NCI-H526 treated with DMSO at 0.1 percent for 48 hours (cell line): ENCODE measurements around the gene ZCCHC24.

Source experiments
- DNase-seq: peaks from one replicate; lab custom pipeline; 2025; lab: John Stamatoyannopoulos, UW

ZCCHC24 gene

GRCh38 chr10:79410315-79411094 is 34.9 kb downstream of the ZCCHC24 start:
- no peak for DNase-seq

- no peak for DNase-seq
These were observed 35.7 kb downstream of the ZCCHC24 start for GRCh38 chr10:79409726-79410085.

- DNase-seq, result no peak
These were observed 36.2 kb downstream of the ZCCHC24 start for GRCh38 chr10:79409038-79409725.

GRCh38 chr10:79407811-79408795 is 37.3 kb downstream of the ZCCHC24 start:
- DNase-seq, result no peak

GRCh38 chr10:79407423-79407796 is 38.0 kb downstream of the ZCCHC24 start:
- no peak for DNase-seq

- DNase-seq, result peak; percentile 29
These were observed 38.6 kb downstream of the ZCCHC24 start for GRCh38 chr10:79406683-79407422.

- DNase-seq, result no peak
These were observed 39.4 kb downstream of the ZCCHC24 start for GRCh38 chr10:79405995-79406515.

- no peak for DNase-seq
These were observed 40.0 kb downstream of the ZCCHC24 start for GRCh38 chr10:79405221-79405994.

GRCh38 chr10:79404690-79405131 is 40.7 kb downstream of the ZCCHC24 start:
- DNase-seq, result no peak

- no peak for DNase-seq
These were observed 41.2 kb downstream of the ZCCHC24 start for GRCh38 chr10:79404231-79404609.

- no peak for DNase-seq
These were observed 41.8 kb downstream of the ZCCHC24 start for GRCh38 chr10:79403441-79404230.

GRCh38 chr10:79402951-79403350 is 42.5 kb downstream of the ZCCHC24 start:
- no peak for DNase-seq

GRCh38 chr10:79402625-79402946 is 42.8 kb downstream of the ZCCHC24 start:
- DNase-seq, result no peak

GRCh38 chr10:79401015-79401921 is 44.2 kb downstream of the ZCCHC24 start:
- no peak for DNase-seq

- DNase-seq, result no peak
These were observed 45.0 kb downstream of the ZCCHC24 start for GRCh38 chr10:79400146-79401004.

GRCh38 chr10:79399223-79399831 is 46.1 kb downstream of the ZCCHC24 start:
- no peak for DNase-seq

- no peak for DNase-seq
These were observed 46.8 kb downstream of the ZCCHC24 start for GRCh38 chr10:79398642-79399041.
